ENCODE data around the gene TRIM37.

DNA sequence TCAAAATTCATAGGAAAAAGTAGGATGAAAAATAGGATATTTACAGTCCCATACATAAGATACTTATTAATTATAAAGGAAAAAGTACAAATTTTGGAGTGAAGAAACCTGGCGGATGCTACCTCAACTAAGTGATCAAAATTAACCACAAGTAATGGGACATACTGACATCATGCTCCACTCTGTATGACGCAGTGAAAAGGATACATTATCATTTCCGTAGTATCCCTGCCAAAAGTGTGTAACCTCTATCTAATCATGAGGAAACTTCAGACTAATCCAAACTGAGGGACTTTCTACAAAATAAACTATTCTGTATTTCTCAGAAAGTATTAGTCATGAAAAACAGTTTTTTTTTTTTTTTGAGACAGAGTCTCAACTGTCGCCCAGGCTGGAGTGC, 60.5 kb downstream of the TRIM37 start:
- TF ChIP-seq, protein P1, sequence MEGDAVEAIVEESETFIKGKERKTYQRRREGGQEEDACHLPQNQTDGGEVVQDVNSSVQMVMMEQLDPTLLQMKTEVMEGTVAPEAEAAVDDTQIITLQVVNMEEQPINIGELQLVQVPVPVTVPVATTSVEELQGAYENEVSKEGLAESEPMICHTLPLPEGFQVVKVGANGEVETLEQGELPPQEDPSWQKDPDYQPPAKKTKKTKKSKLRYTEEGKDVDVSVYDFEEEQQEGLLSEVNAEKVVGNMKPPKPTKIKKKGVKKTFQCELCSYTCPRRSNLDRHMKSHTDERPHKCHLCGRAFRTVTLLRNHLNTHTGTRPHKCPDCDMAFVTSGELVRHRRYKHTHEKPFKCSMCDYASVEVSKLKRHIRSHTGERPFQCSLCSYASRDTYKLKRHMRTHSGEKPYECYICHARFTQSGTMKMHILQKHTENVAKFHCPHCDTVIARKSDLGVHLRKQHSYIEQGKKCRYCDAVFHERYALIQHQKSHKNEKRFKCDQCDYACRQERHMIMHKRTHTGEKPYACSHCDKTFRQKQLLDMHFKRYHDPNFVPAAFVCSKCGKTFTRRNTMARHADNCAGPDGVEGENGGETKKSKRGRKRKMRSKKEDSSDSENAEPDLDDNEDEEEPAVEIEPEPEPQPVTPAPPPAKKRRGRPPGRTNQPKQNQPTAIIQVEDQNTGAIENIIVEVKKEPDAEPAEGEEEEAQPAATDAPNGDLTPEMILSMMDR (IDR thresholded peaks at IDR 0.05) = no peak
- TF ChIP-seq EZH2 (IDR thresholded peaks at IDR 0.05) (no peak), EZH2phosphoT487 (IDR thresholded peaks at IDR 0.05) (no peak)
